Measurements from ENCODE around the gene SKI. TPM values are rescaled to one million over a fixed set of nuclear protein-coding genes. Genes with fewer than 3 reads are reported as not detected.

The SKI gene
- total and polyA plus RNA-seq, 8 donors, result 55.8 to 89.0 (median 73.9) TPM

GRCh38 chr1:2303781-2304180, 75.7 kb downstream of the SKI start:
- TF ChIP-seq, protein P1, sequence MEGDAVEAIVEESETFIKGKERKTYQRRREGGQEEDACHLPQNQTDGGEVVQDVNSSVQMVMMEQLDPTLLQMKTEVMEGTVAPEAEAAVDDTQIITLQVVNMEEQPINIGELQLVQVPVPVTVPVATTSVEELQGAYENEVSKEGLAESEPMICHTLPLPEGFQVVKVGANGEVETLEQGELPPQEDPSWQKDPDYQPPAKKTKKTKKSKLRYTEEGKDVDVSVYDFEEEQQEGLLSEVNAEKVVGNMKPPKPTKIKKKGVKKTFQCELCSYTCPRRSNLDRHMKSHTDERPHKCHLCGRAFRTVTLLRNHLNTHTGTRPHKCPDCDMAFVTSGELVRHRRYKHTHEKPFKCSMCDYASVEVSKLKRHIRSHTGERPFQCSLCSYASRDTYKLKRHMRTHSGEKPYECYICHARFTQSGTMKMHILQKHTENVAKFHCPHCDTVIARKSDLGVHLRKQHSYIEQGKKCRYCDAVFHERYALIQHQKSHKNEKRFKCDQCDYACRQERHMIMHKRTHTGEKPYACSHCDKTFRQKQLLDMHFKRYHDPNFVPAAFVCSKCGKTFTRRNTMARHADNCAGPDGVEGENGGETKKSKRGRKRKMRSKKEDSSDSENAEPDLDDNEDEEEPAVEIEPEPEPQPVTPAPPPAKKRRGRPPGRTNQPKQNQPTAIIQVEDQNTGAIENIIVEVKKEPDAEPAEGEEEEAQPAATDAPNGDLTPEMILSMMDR (IDR thresholded peaks at IDR 0.05), result no peak
- intact Hi-C loops (cut with DNase I), result no loop called here
- Histone ChIP-seq H3K4me3 (no peak overlapping the region), H3K36me3 (peaks cover 0 to 66% of the 10 kb centered on the region in 2 donors), H3K27ac (no peak overlapping the region), H3K4me1 (peaks cover 30 to 39% of the 10 kb centered on the region in 2 donors), H3K27me3 (no peaks in the 10 kb centered on the region), H3K9me3 (no peaks in the 10 kb centered on the region)
- ATAC-seq (no peak), DNase-seq (no peak)

DNA sequence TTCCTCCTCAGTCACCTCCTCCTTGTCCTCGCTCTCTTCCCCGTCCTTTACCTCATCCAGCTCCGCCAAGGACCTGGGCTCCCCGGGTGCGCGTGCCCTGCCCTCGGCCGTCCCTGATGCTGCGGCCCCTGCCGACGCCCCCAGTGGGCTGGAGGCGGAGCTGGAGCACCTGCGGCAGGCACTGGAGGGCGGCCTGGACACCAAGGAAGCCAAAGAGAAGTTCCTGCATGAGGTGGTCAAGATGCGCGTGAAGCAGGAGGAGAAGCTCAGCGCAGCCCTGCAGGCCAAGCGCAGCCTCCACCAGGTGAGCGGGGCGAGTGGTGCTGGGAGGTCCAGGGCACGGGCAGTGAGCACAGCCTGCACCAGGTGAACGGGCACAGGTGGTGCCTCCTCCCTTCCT, 76.2 kb downstream of the SKI start:
- DNase-seq (no peak), ATAC-seq (no peak)
- H3K4me3 ChIP-seq, result no peak overlapping the region
- intact Hi-C loops (cut with DNase I), result no loop called here
- H3K9me3 ChIP-seq, result no peaks in the 10 kb centered on the region
- H3K4me1 ChIP-seq, result peaks cover 25 to 34% of the 10 kb centered on the region in 2 donors
- TF ChIP-seq, protein P1 (IDR thresholded peaks at IDR 0.05), result no peak
- H3K27me3 ChIP-seq, result no peaks in the 10 kb centered on the region
- no peak overlapping the region for H3K27ac ChIP-seq
- peaks cover 0 to 72% of the 10 kb centered on the region in 2 donors for H3K36me3 ChIP-seq

- intact Hi-C loops (cut with DNase I), result no loop called here
- H3K36me3 ChIP-seq, result peaks cover 0 to 74% of the 10 kb centered on the region in 2 donors
Observed at GRCh38 chr1:2304921-2305681, 77.0 kb downstream of the SKI start.

DNA sequence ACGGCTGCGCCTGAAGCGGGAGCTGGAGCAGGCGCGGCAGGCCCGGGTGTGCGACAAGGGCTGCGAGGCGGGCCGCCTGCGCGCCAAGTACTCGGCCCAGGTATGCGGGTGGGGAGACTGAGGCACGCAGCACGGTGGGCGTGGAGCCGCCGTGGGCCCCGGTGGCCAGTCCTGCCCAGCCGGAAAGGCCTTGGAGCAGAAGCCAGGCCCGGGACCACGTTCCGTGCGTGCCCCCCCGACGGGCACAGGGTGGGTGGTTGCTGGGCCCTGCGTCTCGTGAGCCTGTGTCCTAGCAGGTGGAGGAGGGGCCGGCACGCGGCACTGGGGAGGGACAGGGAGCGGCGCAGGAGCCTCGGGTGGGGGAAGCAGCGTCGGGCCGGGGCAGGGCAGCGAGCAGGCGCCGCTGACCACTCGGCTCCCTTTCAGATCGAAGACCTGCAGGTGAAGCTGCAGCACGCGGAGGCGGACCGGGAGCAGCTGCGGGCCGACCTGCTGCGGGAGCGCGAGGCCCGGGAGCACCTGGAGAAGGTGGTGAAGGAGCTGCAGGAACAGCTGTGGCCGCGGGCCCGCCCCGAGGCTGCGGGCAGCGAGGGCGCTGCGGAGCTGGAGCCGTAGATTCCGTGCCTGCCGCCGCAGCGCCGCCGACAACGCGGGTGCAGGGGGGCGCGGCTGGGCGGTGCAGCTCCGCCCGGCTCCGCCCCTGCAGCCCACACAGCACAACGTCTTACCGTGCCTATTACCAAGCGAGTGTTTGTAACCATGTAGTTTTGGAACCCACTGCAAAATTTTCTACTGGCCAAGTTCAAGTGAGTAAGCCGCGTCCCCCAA, 78.2 kb downstream of the SKI start:
- H3K36me3 ChIP-seq, result peaks cover 0 to 80% of the 10 kb centered on the region in 2 donors
- no peaks in the 10 kb centered on the region for H3K27me3 ChIP-seq
- DNase-seq (no peak), ATAC-seq (no peak)
- no peaks in the 10 kb centered on the region for H3K9me3 ChIP-seq
- intact Hi-C loops (cut with DNase I), result no loop called here
- H3K4me3 ChIP-seq, result no peak overlapping the region
- H3K27ac ChIP-seq, result no peak overlapping the region
- TF ChIP-seq, protein P1 (IDR thresholded peaks at IDR 0.05), result no peak
- peaks cover 9 to 29% of the 10 kb centered on the region in 2 donors for H3K4me1 ChIP-seq

More at GRCh38 chr1:2304921-2305681, 77.0 kb downstream of the SKI start:
- no peak for ATAC-seq
- Histone ChIP-seq H3K9me3 (no peaks in the 10 kb centered on the region), H3K27ac (no peak overlapping the region), H3K4me3 (no peak overlapping the region), H3K27me3 (no peaks in the 10 kb centered on the region), H3K4me1 (peaks cover 17 to 29% of the 10 kb centered on the region in 2 donors)
- no peak for DNase-seq
- TF ChIP-seq, protein P1 (IDR thresholded peaks at IDR 0.05), result no peak

DNA sequence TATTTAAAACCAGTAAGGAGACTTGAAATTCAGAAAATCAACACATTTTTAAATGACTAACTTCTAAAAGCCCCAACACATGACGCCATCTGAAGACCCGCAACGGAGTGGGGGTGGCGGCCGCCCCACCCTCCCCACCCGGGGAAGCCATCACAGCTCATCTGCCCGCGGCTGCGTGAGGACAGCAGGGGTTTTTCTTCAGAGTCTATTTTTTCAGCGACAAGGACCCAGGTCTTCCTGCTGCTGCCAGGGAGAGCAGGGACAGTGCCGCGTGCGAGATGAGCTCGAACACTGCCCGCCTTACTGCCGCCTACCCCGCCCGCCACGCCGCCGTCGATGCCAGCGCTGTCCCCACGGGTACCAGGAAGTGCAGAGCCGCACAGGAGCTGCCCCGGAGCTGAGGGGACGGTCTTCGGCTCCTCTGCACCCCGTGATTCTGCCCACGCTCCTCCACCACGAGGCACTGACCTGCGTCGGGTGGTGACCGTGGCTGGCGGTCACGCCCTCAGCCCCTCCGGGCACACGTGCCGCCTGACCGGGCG, 79.0 kb downstream of the SKI start:
- peaks cover 11 to 29% of the 10 kb centered on the region in 2 donors for H3K4me1 ChIP-seq
- H3K27me3 ChIP-seq, result no peaks in the 10 kb centered on the region
- H3K36me3 ChIP-seq, result peaks cover 0 to 80% of the 10 kb centered on the region in 2 donors
- no peak overlapping the region for H3K4me3 ChIP-seq
- no peak for DNase-seq
- H3K9me3 ChIP-seq, result no peaks in the 10 kb centered on the region
- TF ChIP-seq, protein P1 (IDR thresholded peaks at IDR 0.05), result no peak
- H3K27ac ChIP-seq, result no peak overlapping the region
- intact Hi-C loops (cut with DNase I), result no loop called here
- no peak for ATAC-seq
